A549 (cell line): Measurements from ENCODE around the gene ARL4D.

ENCODE experiments used
- CTCF ChIP-seq: fragments of >200 bp; sonication (Bioruptor Twin); formaldehyde crosslinking; IDR thresholded peaks from 3 replicates; pipeline ENCODE4 v1.5.1; 2016
- HDAC2 ChIP-seq: fragments of 200-600 bp; sonication (generic); IDR thresholded peaks from 2 replicates; pipeline ENCODE4 v1.6.1; 2016
- MYC ChIP-seq: IDR thresholded peaks from 2 replicates; pipeline ENCODE4 v1.6.1; 2012; ENCODE audit warnings: mild to moderate bottlenecking, inconsistent platforms, low read length, improper control_type of control experiment, borderline replicate concordance

- TF ChIP-seq CTCF (no peak), HDAC2 (no peak), MYC (no peak)
Measured at GRCh38 chr17:43363926-43364285, 34.9 kb upstream of the ARL4D start.
